Coronary artery (tissue), 2 donors: Measurements from ENCODE around the gene SLC25A22.

Experiments used
- DNase-seq: peaks from one replicate; pipeline ENCODE4 v3.0.0-alpha.2; 2017; ENCODE audit warnings: low spot score
- H3K27ac ChIP-seq, 2 donors: fragments of 200-600 bp; sonication (generic); one replicate each; pipeline ENCODE4 v1.5.1; 2016 to 2019
- H3K4me3 ChIP-seq: fragments of 200-600 bp; sonication (generic); 2 replicates; pipeline ENCODE4 v1.5.1; 2016; ENCODE audit warnings: mild to moderate bottlenecking, moderate library complexity
- TF ChIP-seq, protein P1 (sequence below): fragments of 200-600 bp; sonication (generic); IDR thresholded peaks from one replicate; pipeline ENCODE4 v1.5.1; 2019; ENCODE audit warnings: antibody characterized with exemption

The SLC25A22 gene

DNA sequence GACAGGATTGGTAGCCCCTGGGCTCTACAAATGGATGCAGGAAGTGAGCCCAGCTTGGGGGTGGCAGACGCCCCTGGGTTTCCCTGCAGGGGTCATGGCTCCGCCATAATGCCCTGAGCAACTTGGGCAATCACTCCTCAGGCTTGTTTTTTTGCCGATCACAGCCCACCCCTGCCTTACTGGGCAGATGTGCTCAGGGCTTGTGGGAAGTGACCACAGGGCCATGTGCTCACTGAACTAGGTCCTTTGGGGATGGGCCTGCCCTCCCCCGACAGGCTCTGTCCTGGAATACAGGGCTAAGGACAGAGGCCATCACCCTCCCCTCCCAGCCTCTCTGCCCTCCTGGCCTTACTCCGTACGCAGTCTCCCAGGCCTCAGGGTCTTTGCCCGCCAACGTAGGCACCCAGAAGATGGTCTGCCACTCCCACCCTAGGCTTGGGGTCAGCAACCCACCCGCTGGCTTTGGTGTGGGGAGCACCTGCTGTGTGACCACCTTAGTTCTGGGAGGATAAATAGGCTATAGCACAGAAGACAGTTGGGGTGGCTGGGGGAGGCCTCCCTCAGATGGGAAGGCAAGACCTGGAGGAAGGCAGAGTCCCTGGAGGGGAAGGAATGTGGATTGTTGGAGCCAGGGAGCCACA, 15.5 kb upstream of the SLC25A22 start:
- TF ChIP-seq, protein P1, sequence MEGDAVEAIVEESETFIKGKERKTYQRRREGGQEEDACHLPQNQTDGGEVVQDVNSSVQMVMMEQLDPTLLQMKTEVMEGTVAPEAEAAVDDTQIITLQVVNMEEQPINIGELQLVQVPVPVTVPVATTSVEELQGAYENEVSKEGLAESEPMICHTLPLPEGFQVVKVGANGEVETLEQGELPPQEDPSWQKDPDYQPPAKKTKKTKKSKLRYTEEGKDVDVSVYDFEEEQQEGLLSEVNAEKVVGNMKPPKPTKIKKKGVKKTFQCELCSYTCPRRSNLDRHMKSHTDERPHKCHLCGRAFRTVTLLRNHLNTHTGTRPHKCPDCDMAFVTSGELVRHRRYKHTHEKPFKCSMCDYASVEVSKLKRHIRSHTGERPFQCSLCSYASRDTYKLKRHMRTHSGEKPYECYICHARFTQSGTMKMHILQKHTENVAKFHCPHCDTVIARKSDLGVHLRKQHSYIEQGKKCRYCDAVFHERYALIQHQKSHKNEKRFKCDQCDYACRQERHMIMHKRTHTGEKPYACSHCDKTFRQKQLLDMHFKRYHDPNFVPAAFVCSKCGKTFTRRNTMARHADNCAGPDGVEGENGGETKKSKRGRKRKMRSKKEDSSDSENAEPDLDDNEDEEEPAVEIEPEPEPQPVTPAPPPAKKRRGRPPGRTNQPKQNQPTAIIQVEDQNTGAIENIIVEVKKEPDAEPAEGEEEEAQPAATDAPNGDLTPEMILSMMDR = no peak
- no peak overlapping the region for H3K4me3 ChIP-seq
- H3K27ac ChIP-seq = no peak overlapping the region
- DNase-seq = no peak

DNA sequence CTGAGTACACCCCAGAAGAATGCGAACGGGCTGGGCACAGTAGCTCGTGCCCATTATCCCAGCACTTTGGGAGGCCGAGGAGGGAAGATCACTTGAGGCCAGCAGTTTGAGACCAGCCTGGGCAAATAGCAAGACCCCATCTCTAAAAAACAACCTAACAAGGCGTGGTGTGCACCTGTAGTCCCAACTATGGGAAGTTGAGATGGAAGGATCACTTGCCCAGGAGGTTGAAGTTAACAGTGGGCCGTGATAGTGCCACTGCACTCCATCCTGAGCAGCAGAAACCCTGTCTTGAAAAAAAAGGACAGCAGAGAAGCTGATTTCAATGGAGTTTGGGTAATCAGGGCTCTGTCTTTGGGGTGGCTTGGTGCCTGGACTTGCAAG, 15.0 kb upstream of the SLC25A22 start:
- Histone ChIP-seq H3K4me3 (no peak overlapping the region), H3K27ac (no peak overlapping the region)
- TF ChIP-seq, protein P1 = no peak
- no peak for DNase-seq

DNA sequence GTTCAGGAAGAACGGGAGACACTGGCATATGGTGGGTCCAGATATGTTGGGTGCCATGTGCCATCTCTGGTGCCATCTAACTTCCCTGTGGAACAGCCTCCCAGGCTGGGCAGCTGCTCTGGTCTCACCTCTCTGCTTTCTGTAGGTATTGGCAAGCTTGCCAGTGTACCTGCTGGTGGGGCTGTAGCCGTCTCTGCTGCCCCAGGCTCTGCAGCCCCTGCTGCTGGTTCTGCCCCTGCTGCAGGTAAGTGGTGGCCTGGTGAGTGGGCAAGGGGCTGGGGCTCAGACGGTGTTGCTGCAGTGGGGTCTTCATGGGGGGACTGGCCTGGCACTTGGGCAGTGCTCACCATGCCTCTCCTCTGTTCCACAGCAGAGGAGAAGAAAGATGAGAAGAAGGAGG, 14.3 kb upstream of the SLC25A22 start:
- Histone ChIP-seq H3K4me3 (no peak overlapping the region), H3K27ac (no peak overlapping the region)
- TF ChIP-seq, protein P1 = no peak
- no peak for DNase-seq

DNA sequence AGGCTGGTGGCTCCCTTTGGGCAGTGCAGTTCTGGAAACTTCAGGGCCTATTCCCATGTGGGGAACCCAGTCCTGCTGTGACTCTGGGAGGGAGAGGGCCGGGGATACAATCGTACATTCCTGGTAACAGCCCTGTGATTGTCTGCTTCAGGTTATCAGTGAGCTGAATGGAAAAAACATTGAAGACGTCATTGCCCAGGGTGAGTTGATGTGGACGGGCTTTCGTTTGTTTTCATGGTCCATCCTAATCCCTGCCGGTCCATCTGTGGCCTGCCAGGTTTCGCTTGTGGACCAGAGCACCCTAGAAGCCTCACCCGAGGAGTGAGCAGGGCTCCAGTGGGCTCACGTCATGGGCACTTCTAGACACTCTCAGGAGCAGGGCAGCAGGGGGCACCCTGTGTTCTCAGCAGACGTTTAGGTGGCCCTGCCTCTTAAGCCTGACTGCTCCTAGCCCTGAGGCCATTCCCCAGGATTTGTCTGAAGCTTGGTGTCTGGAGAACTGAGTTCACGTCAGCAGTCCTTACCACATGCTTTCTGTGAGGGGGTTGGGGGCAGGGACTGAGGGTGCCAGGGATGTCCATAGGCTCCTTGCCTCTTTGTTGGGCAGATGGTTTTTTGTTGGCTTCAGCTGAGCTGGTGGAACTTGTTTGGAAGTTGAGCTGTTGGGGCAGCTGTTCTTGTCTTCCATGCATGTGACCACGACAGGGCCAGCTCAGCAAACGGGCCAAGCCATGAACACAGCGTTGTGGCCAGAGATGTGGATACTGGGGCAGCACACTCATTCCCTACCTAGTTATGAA, 13.6 kb upstream of the SLC25A22 start:
- Histone ChIP-seq H3K4me3 (peak overlapping the region; percentile 43), H3K27ac (peak overlapping the region in 1 of 2 donors; percentile 17)
- DNase-seq = no peak
- TF ChIP-seq, protein P1 = no peak

DNA sequence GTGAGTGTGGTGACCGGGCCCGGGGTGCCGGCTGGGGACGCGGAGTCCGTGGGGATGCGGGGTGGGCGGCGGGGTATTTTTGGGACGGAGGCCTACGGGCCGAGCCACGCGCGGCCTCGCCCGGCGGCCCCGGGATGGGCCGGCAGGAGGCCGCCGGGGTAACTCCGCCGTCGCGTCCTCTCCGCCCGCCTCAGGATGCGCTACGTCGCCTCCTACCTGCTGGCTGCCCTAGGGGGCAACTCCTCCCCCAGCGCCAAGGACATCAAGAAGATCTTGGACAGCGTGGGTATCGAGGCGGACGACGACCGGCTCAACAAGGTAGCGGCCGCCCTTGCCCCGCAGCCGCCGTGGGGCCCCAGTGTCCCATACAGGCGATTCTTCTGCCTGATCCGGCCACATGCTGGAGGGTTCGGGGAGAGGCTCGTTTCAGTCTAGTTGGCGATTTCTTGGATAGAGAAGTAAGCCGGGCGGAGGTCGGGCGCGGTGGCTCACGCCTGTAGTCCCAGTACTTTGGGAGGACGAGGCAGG, 12.0 kb upstream of the SLC25A22 start:
- H3K27ac ChIP-seq = peak overlapping the region; percentile 94 to 97

DNA sequence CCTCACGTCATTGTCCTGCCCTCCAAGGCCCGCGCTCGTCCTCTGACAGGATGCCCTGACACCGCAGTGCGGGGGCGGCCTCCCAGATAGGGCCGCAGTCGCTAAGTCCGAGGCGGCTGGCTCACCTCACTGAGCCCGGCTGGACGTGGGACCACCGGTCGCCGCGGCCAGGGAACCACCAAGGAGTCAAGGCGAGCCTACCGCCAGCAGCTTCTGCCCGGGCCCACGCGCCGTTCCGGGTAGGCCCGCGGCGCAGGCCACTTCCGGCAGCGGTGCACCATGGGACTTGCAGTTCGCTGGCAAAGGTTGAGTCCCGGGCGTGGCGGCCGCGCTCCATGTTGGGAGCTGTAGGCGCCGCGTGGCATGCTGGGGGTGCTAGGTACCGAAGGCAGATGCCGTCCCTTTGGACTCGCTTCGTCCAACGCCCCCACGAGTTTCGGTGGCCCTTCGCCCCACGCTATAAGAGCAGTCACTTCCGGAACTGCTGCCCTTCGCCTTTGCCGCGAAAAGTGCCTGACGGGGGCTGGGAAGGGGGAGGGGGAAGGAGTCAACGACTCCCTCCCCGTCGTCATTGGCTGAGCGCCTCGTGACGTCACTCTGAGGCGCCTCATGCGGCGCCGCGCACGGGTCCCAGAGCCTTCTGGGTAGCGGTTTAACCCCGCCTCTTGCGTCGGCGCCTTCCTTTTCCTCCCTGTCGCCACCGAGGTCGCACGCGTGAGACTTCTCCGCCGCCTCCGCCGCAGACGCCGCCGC, 11.4 kb upstream of the SLC25A22 start, which contains the start of gene RPLP2:
Gene RPLP2, plus strand, starts transcription at position 681 of the 753 bp plus-strand sequence. CDS start 268 bp downstream, outside the sequence.
- TF ChIP-seq, protein P1 = no peak
- DNase-seq = peak; percentile 99
- Histone ChIP-seq H3K27ac (peak within 1 kb of the TSS; percentile 94 to 97), H3K4me3 (peak within 1 kb of the TSS; percentile 93)

More for the DNA sequence above, 12.0 kb upstream of the SLC25A22 start:
- DNase-seq = no peak
- TF ChIP-seq, protein P1 = no peak
- H3K4me3 ChIP-seq = peak overlapping the region; percentile 93
